PFSK-1 (cell line): ENCODE data around the gene WFDC13.

Experiments used
- FOXP2 ChIP-seq: optimal IDR thresholded peaks from 2 replicates; pipeline ENCODE3; 2011; ENCODE audit warnings: borderline replicate concordance, control low read depth, inconsistent platforms; ENCODE audit not compliant: insufficient read depth; ENCODE audit errors: extremely low read length, extremely low read depth
- POLR2AphosphoS5 ChIP-seq: IDR thresholded peaks from 2 replicates; pipeline ENCODE4 v1.6.1; 2012; ENCODE audit warnings: low read depth, mild to moderate bottlenecking, control low read depth, low read length, moderate library complexity
- SIN3A ChIP-seq: IDR thresholded peaks from 2 replicates; pipeline ENCODE4 v1.6.1; 2012; ENCODE audit warnings: mild to moderate bottlenecking, low read length, moderate library complexity, borderline replicate concordance; ENCODE audit not compliant: insufficient read depth

DNA sequence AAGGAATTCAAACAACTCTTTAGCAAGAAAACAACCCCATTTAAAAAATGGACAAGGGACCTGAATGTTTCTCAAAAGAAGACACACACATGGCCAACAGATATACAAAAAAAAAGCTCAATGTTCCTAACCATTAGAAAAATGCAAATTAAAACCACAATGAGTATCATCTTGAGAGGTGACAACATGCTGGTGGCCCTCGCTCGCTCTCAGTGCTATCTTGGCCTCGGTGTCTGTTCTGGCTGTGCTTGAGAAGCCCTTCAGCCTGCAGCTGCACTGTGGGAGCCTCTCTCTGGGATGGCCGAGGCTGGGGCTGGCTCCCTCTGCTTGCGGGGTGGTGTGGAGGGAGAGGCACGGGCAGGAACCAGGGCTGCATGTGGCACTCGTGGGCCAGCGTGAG, 33.7 kb downstream of the WFDC13 start:
- TF ChIP-seq POLR2AphosphoS5 = no peak
- TF ChIP-seq FOXP2 = no peak
- TF ChIP-seq SIN3A = no peak
